K562 (cell line): ENCODE data around the gene ACKR2. TPM values are rescaled to one million over a fixed set of nuclear protein-coding genes. Genes with fewer than 3 reads are reported as not detected.

ENCODE experiments used
- ATF3 ChIP-seq, 2 experiments: fragments of 450-650 bp in 1 of 2; sonication (generic) in 1 of 2; formaldehyde crosslinking in 1 of 2; IDR thresholded peaks in 1 of 2; conservative IDR thresholded peaks in 1 of 2; 2 replicates each; pipeline versions ENCODE4 v1.6.1 to v1.8.1; 2016 to 2023; ENCODE audit warnings: mild to moderate bottlenecking in 2 of 2, moderate library complexity in 2 of 2, inconsistent platforms in 1 of 2, missing genetic modification reagents in 1 of 2
- GABPA ChIP-seq: fragments of 200-800 bp; sonication (Bioruptor generic); conservative IDR thresholded peaks from 2 replicates; pipeline ENCODE4 v1.6.1; 2016; ENCODE audit warnings: low read depth, missing genetic modification characterization, missing compliant biosample characterization
- HMGN3 ChIP-seq: IDR thresholded peaks from 2 replicates; pipeline ENCODE4 v1.6.1; 2011; ENCODE audit warnings: borderline replicate concordance, low read depth, mild to moderate bottlenecking, mixed read lengths, low read length; ENCODE audit not compliant: insufficient read length; ENCODE audit errors: extremely low read depth
- HNRNPL ChIP-seq: fragments of 200-400 bp; formaldehyde crosslinking; IDR thresholded peaks from 2 replicates; pipeline ENCODE4 v1.6.1; 2017; ENCODE audit warnings: low read depth, mild to moderate bottlenecking, low read length
- KAT7 ChIP-seq: sonication (generic); formaldehyde crosslinking; IDR thresholded peaks from 2 replicates; pipeline ENCODE4 v1.8.0; 2022; ENCODE audit warnings: missing genetic modification reagents, mild to moderate bottlenecking, borderline replicate concordance
- MTA2 ChIP-seq: fragments of 450-650 bp; IDR thresholded peaks from 2 replicates; pipeline ENCODE4 v1.6.1; 2016; ENCODE audit warnings: low read depth
- PATZ1 ChIP-seq: fragments of 250-450 bp; sonication (Bioruptor Pico); IDR thresholded peaks from 2 replicates; pipeline ENCODE4 v1.5.0; 2020; ENCODE audit warnings: mild to moderate bottlenecking, borderline replicate concordance
- POU5F1 ChIP-seq: fragments of 150-350 bp; IDR thresholded peaks from 2 replicates; pipeline ENCODE4 v1.6.1; 2014; ENCODE audit warnings: borderline replicate concordance, low read length, low read depth, mild to moderate bottlenecking; ENCODE audit not compliant: partially characterized antibody
- SP2 ChIP-seq: IDR thresholded peaks from 2 replicates; pipeline ENCODE4 v1.6.1; 2011; ENCODE audit warnings: mild to moderate bottlenecking, low read depth, low read length, moderate library complexity; ENCODE audit not compliant: poor library complexity, severe bottlenecking; ENCODE audit errors: extremely low read depth
- TARDBP ChIP-seq: fragments of 450-650 bp; IDR thresholded peaks from 2 replicates; pipeline ENCODE4 v1.6.1; 2016
- WHSC1 ChIP-seq: IDR thresholded peaks from one replicate; pipeline ENCODE4 v1.6.1; 2012; ENCODE audit warnings: low read length, control low read depth, inconsistent platforms
- ZNF212 ChIP-seq: fragments of 450-650 bp; formaldehyde crosslinking; IDR thresholded peaks from 2 replicates; pipeline ENCODE4 v1.4.0; 2020; ENCODE audit warnings: mild to moderate bottlenecking
- ZNF511 ChIP-seq: sonication (generic); formaldehyde crosslinking; IDR thresholded peaks from 2 replicates; pipeline ENCODE4 v1.8.0; 2022; ENCODE audit warnings: mild to moderate bottlenecking, missing genetic modification reagents
- ZNF583 ChIP-seq: fragments of 250-450 bp; sonication (Bioruptor Pico); IDR thresholded peaks from 2 replicates; pipeline ENCODE4 v1.4.0; 2020
- polyA plus RNA-seq, 8 experiments: library from polyadenylated mRNA; depleted of rRNA in 4 of 8; stranded (reverse) in 5 of 8; unstranded in 3 of 8; fragments of >200 nt; fragmentation: Nextera tagmentation in 2 of 8; fragmentation: Illumina TruSeq in 1 of 8; extraction: Ambion mirVana in 2 of 8; extraction: Trizol in 1 of 8; gene quantifications; 2 replicates each; pipeline versions ENCODE4 v1.2.1 to v1.2.3, GENCODE V29; 2011 to 2014; ENCODE audit warnings: inconsistent platforms in 1 of 8, missing spikeins in 1 of 8
- total RNA-seq, 7 experiments: library from RNA; depleted of rRNA in 6 of 7; stranded (reverse); fragments of >200 nt in 6 of 7; fragmentation: Illumina TruSeq in 2 of 7; extraction: Trizol in 2 of 7; gene quantifications; 2 replicates each; pipeline versions ENCODE4 v1.2.1 to v1.2.3, GENCODE V29; 2011 to 2021; ENCODE audit warnings: low replicate concordance in 1 of 7
- TF ChIP-seq, protein P1 (sequence below): sonication (generic); formaldehyde crosslinking; IDR thresholded peaks from 2 replicates; pipeline ENCODE4 v1.8.0; 2023; ENCODE audit warnings: mild to moderate bottlenecking, missing genetic modification reagents
- TF ChIP-seq, protein P2 (sequence below): sonication (generic); formaldehyde crosslinking; IDR thresholded peaks from 2 replicates; pipeline ENCODE4 v1.8.1; 2023; ENCODE audit warnings: mild to moderate bottlenecking, missing genetic modification reagents, moderate library complexity

ACKR2 gene
- total and polyA plus RNA-seq, 9 of the 15 experiments (the other 6 are each of a cell fraction or from before 2014, with no cell fraction given): 0.03 to 0.69 (median 0.25) TPM; not detected in 1

- TF ChIP-seq WHSC1: no peak
- TF ChIP-seq HMGN3: no peak
- no peak for TF ChIP-seq ZNF511 (CRISPR knock-in tag)
- TF ChIP-seq GABPA: no peak
- TF ChIP-seq ATF3 (IDR thresholded peaks at IDR 0.05): no peak
- TF ChIP-seq ATF3 (CRISPR knock-in tag; conservative IDR thresholded peaks at IDR 0.05): no peak; the same call in 1 of the 2 replicates
- no peak for TF ChIP-seq TARDBP
- no peak for TF ChIP-seq PATZ1
- TF ChIP-seq SP2: no peak
- TF ChIP-seq MTA2: no peak
- TF ChIP-seq, protein P1, sequence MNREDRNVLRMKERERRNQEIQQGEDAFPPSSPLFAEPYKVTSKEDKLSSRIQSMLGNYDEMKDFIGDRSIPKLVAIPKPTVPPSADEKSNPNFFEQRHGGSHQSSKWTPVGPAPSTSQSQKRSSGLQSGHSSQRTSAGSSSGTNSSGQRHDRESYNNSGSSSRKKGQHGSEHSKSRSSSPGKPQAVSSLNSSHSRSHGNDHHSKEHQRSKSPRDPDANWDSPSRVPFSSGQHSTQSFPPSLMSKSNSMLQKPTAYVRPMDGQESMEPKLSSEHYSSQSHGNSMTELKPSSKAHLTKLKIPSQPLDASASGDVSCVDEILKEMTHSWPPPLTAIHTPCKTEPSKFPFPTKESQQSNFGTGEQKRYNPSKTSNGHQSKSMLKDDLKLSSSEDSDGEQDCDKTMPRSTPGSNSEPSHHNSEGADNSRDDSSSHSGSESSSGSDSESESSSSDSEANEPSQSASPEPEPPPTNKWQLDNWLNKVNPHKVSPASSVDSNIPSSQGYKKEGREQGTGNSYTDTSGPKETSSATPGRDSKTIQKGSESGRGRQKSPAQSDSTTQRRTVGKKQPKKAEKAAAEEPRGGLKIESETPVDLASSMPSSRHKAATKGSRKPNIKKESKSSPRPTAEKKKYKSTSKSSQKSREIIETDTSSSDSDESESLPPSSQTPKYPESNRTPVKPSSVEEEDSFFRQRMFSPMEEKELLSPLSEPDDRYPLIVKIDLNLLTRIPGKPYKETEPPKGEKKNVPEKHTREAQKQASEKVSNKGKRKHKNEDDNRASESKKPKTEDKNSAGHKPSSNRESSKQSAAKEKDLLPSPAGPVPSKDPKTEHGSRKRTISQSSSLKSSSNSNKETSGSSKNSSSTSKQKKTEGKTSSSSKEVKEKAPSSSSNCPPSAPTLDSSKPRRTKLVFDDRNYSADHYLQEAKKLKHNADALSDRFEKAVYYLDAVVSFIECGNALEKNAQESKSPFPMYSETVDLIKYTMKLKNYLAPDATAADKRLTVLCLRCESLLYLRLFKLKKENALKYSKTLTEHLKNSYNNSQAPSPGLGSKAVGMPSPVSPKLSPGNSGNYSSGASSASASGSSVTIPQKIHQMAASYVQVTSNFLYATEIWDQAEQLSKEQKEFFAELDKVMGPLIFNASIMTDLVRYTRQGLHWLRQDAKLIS (CRISPR knock-in tag): peak; percentile 46; the same call in 1 of the 2 replicates
- TF ChIP-seq ZNF583: no peak
- TF ChIP-seq ZNF212 (CRISPR knock-in tag): no peak
- TF ChIP-seq POU5F1: no peak
- no peak for TF ChIP-seq KAT7 (CRISPR knock-in tag)
- TF ChIP-seq, protein P2, sequence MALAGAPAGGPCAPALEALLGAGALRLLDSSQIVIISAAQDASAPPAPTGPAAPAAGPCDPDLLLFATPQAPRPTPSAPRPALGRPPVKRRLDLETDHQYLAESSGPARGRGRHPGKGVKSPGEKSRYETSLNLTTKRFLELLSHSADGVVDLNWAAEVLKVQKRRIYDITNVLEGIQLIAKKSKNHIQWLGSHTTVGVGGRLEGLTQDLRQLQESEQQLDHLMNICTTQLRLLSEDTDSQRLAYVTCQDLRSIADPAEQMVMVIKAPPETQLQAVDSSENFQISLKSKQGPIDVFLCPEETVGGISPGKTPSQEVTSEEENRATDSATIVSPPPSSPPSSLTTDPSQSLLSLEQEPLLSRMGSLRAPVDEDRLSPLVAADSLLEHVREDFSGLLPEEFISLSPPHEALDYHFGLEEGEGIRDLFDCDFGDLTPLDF: 0 out of 2 replicates have a peak, but pooled peaks have one; percentile 29
- TF ChIP-seq HNRNPL: peak; percentile 21; the same call in 1 of the 2 replicates
Measured at GRCh38 chr3:42830437-42831320, 21.4 kb downstream of the ACKR2 start (continued).
